ENCODE data around the gene HP. TPM values are rescaled to one million over a fixed set of nuclear protein-coding genes. Genes with fewer than 3 reads are reported as not detected.
"Not testable (repeated sequence)": the region's sequence is repeated elsewhere in the genome, so short reads cannot be mapped to it uniquely, and the experiment has no call there.

The HP gene
- 1 to 10 TPM in 1 of 4 donors, not detected in 3; 1.9 TPM for total RNA-seq

GRCh38 chr16:72054254-72054847 lies at the start of gene HP:
Gene HP (plus strand): TSS chr16:72054505. CDS start chr16:72054653, 148 bp downstream.
- in situ Hi-C loops (cut with MboI; ENCODE audit: low pct_ligation_motif_present in 1 of 4, low pct_unique_long_range_greater_than_20kb in 1 of 4, low sequenced_read_pairs in 3 of 4); DNase-seq; H3K9me3 ChIP-seq; H3K27ac ChIP-seq; H3K4me1 ChIP-seq; H3K27me3 ChIP-seq; H3K36me3 ChIP-seq; H3K4me3 ChIP-seq; intact Hi-C loops (cut with DNase I; ENCODE audit: low total_unique reads): not testable (repeated sequence)
- 82 to 87% methylated on average over 5 of the region's 5 CpGs for WGBS, 2 donors (ENCODE audit: low coverage in 1 of 2)

- in situ Hi-C loops (cut with MboI; ENCODE audit: low pct_ligation_motif_present in 1 of 4, low pct_unique_long_range_greater_than_20kb in 1 of 4, low sequenced_read_pairs in 3 of 4); DNase-seq; H3K27me3 ChIP-seq; H3K36me3 ChIP-seq; H3K4me1 ChIP-seq; H3K9me3 ChIP-seq; intact Hi-C loops (cut with DNase I; ENCODE audit: low total_unique reads): not testable (repeated sequence)
- Histone ChIP-seq H3K27ac (peak overlapping the region; percentile 46 to 68 (median 56)), H3K4me3 (peak overlapping the region in 2 of 4 donors; percentile 81 to 85)
- WGBS, 2 donors (ENCODE audit: low coverage in 1 of 2) = 53 to 66% methylated on average over 8 to 9 of the region's 9 CpGs
Measured at GRCh38 chr16:72008065-72008423, 46.3 kb upstream of the HP start.

DNA sequence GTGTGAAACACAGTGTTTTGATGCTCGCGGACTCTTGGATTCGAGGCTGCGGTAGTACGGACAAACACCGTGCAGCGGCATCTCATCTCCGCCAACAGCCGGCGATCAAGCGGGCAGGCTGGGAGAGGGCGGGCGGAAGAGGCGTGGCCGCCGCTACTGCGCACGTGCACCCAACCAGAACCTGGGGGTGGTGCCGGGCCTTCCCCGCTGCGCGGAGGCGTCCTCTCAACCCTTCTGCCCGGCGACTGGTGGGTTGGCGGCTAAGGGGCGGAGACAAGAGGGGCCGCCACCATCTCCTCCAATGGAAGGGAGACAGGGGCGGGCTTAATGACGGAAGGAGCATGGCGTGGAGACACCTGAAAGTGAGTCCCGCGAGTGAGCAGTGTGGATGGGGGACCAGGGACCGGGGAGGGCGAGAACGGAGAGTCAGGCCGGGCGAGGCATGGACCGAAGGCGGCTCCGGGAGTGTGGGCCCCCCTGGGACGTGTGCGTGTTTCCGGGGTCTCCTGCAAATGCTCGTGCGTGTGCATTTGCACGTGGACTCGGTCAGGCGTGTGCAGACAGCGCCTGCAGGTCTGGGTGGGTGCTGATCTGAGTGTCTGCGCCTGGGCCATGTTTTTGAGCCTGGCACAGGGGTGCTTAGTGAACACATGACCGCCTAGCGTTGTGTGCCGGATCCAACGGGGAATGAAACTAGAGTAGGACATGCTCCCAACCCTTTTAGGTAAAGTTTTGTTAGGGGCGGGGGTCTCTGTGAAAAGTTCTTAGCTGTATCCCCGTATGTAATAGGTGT lies 45.7 kb upstream of the HP start, which contains the start of gene DHODH:
Gene DHODH, plus strand, starts transcription at position 321 of the 793 bp plus-strand sequence. Its CDS starts 21 bp downstream, at position 342.
- intact Hi-C loops (cut with DNase I; ENCODE audit: low total_unique reads) (no loop called here), in situ Hi-C loops (cut with MboI; ENCODE audit: low pct_ligation_motif_present in 1 of 4, low pct_unique_long_range_greater_than_20kb in 1 of 4, low sequenced_read_pairs in 3 of 4) (no loop called here)
- H3K9me3 ChIP-seq = no peaks in the 10 kb centered on the region
- H3K27me3 ChIP-seq = no peaks in the 10 kb centered on the region
- no peak for TF ChIP-seq CTCF (IDR thresholded peaks at IDR 0.05)
- TF ChIP-seq POLR2AphosphoS5 (IDR thresholded peaks at IDR 0.05) = peak; percentile 61 to 77 (median 69)
- TF ChIP-seq POLR2A (IDR thresholded peaks at IDR 0.05) = peak; percentile 60
- peaks cover 0 to 5% (median 4%) of the 10 kb centered on the region in 4 donors for H3K4me1 ChIP-seq
- peak; percentile 98 for DNase-seq
- peak within 1 kb of the TSS; percentile 52 to 72 (median 63) for H3K27ac ChIP-seq
- 0 to 1% methylated on average over 7 to 57 of the region's 57 CpGs for WGBS, 2 donors (ENCODE audit: low coverage in 1 of 2)
- peak within 1 kb of the TSS; percentile 57 to 85 (median 71) for H3K4me3 ChIP-seq
- no peaks in the 10 kb centered on the region for H3K36me3 ChIP-seq

DNA sequence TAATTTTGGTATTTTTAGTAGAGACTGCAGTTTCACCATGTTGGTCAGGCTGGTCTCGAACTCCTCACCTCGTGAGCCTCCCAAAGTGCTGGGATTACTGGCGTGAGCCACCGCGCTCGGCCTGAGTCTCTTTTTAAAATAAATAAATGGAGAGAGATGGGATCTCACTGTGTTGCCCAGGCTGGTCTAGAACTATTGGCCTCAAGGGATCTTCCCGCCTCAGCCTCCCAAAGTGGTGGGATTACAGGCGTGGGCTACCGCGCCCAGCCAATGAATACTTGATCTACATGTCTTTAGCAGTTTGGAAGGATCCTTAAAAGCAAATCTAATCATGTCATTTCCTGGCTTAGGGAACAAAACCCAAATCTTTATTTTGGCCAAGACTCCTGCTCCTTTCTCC lies 44.5 kb upstream of the HP start:
- no peak for TF ChIP-seq CTCF (IDR thresholded peaks at IDR 0.05)
- H3K27me3 ChIP-seq = no peaks in the 10 kb centered on the region
- no peaks in the 10 kb centered on the region for H3K9me3 ChIP-seq
- no peaks in the 10 kb centered on the region for H3K36me3 ChIP-seq
- H3K4me1 ChIP-seq = peaks cover 3 to 8% (median 5%) of the 10 kb centered on the region in 4 donors
- no peak for DNase-seq
- 98 to 100% methylated on average over 4 to 10 of the region's 10 CpGs for WGBS, 2 donors (ENCODE audit: low coverage in 1 of 2)
- H3K4me3 ChIP-seq = no peak overlapping the region
- no peak overlapping the region for H3K27ac ChIP-seq
- in situ Hi-C loops (cut with MboI; ENCODE audit: low pct_ligation_motif_present in 1 of 4, low pct_unique_long_range_greater_than_20kb in 1 of 4, low sequenced_read_pairs in 3 of 4) = no loop called here
- intact Hi-C loops (cut with DNase I; ENCODE audit: low total_unique reads) = no loop called here

DNA sequence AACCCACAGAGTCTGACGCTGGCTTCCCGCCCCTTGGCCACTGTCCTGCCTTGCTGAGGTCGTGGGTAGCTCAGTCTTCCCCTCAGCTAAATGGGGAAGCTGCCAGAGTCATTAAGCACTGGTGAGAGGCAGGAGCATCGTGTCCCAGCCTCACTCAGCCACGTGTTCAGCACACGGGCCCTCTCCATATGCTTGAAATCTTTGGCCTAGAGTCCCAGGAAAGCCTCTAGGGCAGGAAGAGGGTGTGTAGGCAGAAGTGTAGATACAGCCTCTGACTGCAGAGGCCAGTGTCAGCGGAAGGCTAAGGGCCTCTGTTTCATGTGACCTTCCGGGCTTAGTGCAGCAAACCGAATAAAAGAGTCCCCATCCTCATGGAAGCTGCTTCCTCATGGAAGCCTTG lies 41.7 kb upstream of the HP start:
- in situ Hi-C loops (cut with MboI; ENCODE audit: low pct_ligation_motif_present in 1 of 4, low pct_unique_long_range_greater_than_20kb in 1 of 4, low sequenced_read_pairs in 3 of 4) (no loop called here), intact Hi-C loops (cut with DNase I; ENCODE audit: low total_unique reads) (no loop called here)
- 77% methylated on average over 9 of the region's 9 CpGs; no CpG with 5 or more reads in 1 of the 2 donors for WGBS, 2 donors (ENCODE audit: low coverage in 1 of 2)
- no peaks in the 10 kb centered on the region for H3K27me3 ChIP-seq
- no peak for TF ChIP-seq POLR2A (IDR thresholded peaks at IDR 0.05)
- no peak for TF ChIP-seq CTCF (IDR thresholded peaks at IDR 0.05)
- TF ChIP-seq EP300 (IDR thresholded peaks at IDR 0.05; ENCODE audit: low read depth) = no peak
- TF ChIP-seq POLR2AphosphoS5 (IDR thresholded peaks at IDR 0.05) = no peak
- H3K4me1 ChIP-seq = peaks cover 3 to 11% (median 7%) of the 10 kb centered on the region in 4 donors
- no peak for DNase-seq
- no peaks in the 10 kb centered on the region for H3K9me3 ChIP-seq
- H3K36me3 ChIP-seq = no peaks in the 10 kb centered on the region
- no peak overlapping the region for H3K4me3 ChIP-seq
- H3K27ac ChIP-seq = no peak overlapping the region
